WTC11 (cell line): ENCODE data around the gene HIPK2. TPM values are rescaled to one million over a fixed set of nuclear protein-coding genes. Genes with fewer than 3 reads are reported as not detected.

Experiments used
- ATAC-seq: fragments of 200-7000 bp; cut with Tn5 transposase; 2 replicates; pipeline ENCODE4 v1.10.0; 2021; ENCODE audit warnings: mild to moderate bottlenecking, moderate library complexity
- CTCF ChIA-PET: fragments of 300-600 bp; sonication (Branson Sonifier 250); formaldehyde crosslinking; loops from one replicate; lab custom pipeline; 2021; ENCODE audit warnings: antibody characterized with exemption; lab: Charles Lee
- POLR2A ChIA-PET: fragments of 350-600 bp; sonication (Branson Sonifier 250); formaldehyde crosslinking; loops from one replicate; lab custom pipeline; 2021; ENCODE audit warnings: antibody characterized with exemption; lab: Charles Lee
- DNase-seq: peaks from one replicate; pipeline ENCODE4 v3.0.0; 2021; ENCODE audit warnings: low spot score
- H3K27ac Mint-ChIP-seq: 2 replicates; pipeline ENCODE4 v1.8.0; 2021; ENCODE audit warnings: mixed read lengths
- H3K27me3 Mint-ChIP-seq: 2 replicates; pipeline ENCODE4 v1.8.0; 2021; ENCODE audit warnings: low read depth, mild to moderate bottlenecking, moderate library complexity, mixed read lengths
- H3K36me3 Mint-ChIP-seq: 2 replicates; pipeline ENCODE4 v1.8.0; 2021; ENCODE audit warnings: mixed read lengths
- H3K4me1 Mint-ChIP-seq: 2 replicates; pipeline ENCODE4 v1.8.0; 2022; ENCODE audit warnings: mixed read lengths
- H3K4me3 Mint-ChIP-seq: 2 replicates; pipeline ENCODE4 v1.8.0; 2021; ENCODE audit warnings: mild to moderate bottlenecking, moderate library complexity, mixed read lengths
- H3K9me3 Mint-ChIP-seq: 2 replicates; pipeline ENCODE4 v1.8.0; 2021; ENCODE audit warnings: mixed read lengths
- CBFB ChIP-seq: sonication (generic); formaldehyde crosslinking; IDR thresholded peaks from 2 replicates; pipeline ENCODE4 v1.8.1; 2022; ENCODE audit warnings: mild to moderate bottlenecking, low read depth, missing genetic modification reagents
- CREB1 ChIP-seq: sonication (generic); formaldehyde crosslinking; IDR thresholded peaks from 2 replicates; pipeline ENCODE4 v1.8.0; 2023; ENCODE audit warnings: mild to moderate bottlenecking, missing genetic modification reagents
- EMX1 ChIP-seq: fragments of 250-450 bp; sonication (Bioruptor Pico); IDR thresholded peaks from 2 replicates; pipeline ENCODE4 v1.8.0; 2021; ENCODE audit warnings: mild to moderate bottlenecking
- FOXP1 ChIP-seq: sonication (generic); formaldehyde crosslinking; IDR thresholded peaks from 2 replicates; pipeline ENCODE4 v1.8.0; 2022; ENCODE audit warnings: missing genetic modification reagents, mild to moderate bottlenecking, moderate library complexity, borderline replicate concordance
- GABPB1 ChIP-seq: sonication (generic); formaldehyde crosslinking; IDR thresholded peaks from 2 replicates; pipeline ENCODE4 v1.8.1; 2023; ENCODE audit warnings: mild to moderate bottlenecking, missing genetic modification reagents
- GTF2I ChIP-seq: fragments of 250-450 bp; sonication (Bioruptor Pico); conservative IDR thresholded peaks from 2 replicates; pipeline ENCODE4 v1.4.0; 2021; ENCODE audit warnings: mild to moderate bottlenecking
- HMGA2 ChIP-seq: fragments of 250-450 bp; sonication (Bioruptor Pico); IDR thresholded peaks from 2 replicates; pipeline ENCODE4 v1.4.0; 2021; ENCODE audit warnings: mild to moderate bottlenecking, moderate library complexity
- KAT7 ChIP-seq: sonication (generic); formaldehyde crosslinking; IDR thresholded peaks from 2 replicates; pipeline ENCODE4 v1.8.1; 2023; ENCODE audit warnings: missing genetic modification reagents, mild to moderate bottlenecking, borderline replicate concordance
- MXD4 ChIP-seq: fragments of 250-450 bp; sonication (Bioruptor Pico); IDR thresholded peaks from 2 replicates; pipeline ENCODE4 v1.8.0; 2021; ENCODE audit warnings: mild to moderate bottlenecking, moderate library complexity, borderline replicate concordance
- NFATC4 ChIP-seq: fragments of 250-450 bp; sonication (Bioruptor Pico); IDR thresholded peaks from 2 replicates; pipeline ENCODE4 v1.9.0; 2021; ENCODE audit warnings: mild to moderate bottlenecking
- NR2C2 ChIP-seq: sonication (generic); formaldehyde crosslinking; IDR thresholded peaks from 2 replicates; pipeline ENCODE4 v1.8.0; 2022; ENCODE audit warnings: mild to moderate bottlenecking, missing genetic modification reagents
- OVOL2 ChIP-seq: fragments of 250-450 bp; sonication (Bioruptor Pico); IDR thresholded peaks from 2 replicates; pipeline ENCODE4 v1.9.0; 2021; ENCODE audit warnings: mild to moderate bottlenecking, borderline replicate concordance
- PRRX2 ChIP-seq: fragments of 250-450 bp; sonication (Bioruptor Pico); IDR thresholded peaks from 2 replicates; pipeline ENCODE4 v1.8.0; 2021; ENCODE audit warnings: mild to moderate bottlenecking
- TCF7 ChIP-seq: sonication (generic); formaldehyde crosslinking; IDR thresholded peaks from 2 replicates; pipeline ENCODE4 v1.8.0; 2022; ENCODE audit warnings: mild to moderate bottlenecking, low read depth, missing genetic modification reagents, moderate library complexity
- ZNF263 ChIP-seq: sonication (generic); formaldehyde crosslinking; IDR thresholded peaks from 2 replicates; pipeline ENCODE4 v1.8.1; 2022; ENCODE audit warnings: low read depth, mild to moderate bottlenecking, moderate library complexity, missing genetic modification reagents
- total RNA-seq: library from RNA; stranded (reverse); gene quantifications from 3 replicates; pipeline ENCODE4 v1.2.3, GENCODE V29; 2021
- TF ChIP-seq, protein P1 (sequence below): fragments of 250-450 bp; sonication (Bioruptor Pico); IDR thresholded peaks from 2 replicates; pipeline ENCODE4 v1.8.0; 2021; ENCODE audit warnings: mild to moderate bottlenecking
- TF ChIP-seq, protein P2 (sequence below): fragments of 200-600 bp; IDR thresholded peaks from 2 replicates; pipeline ENCODE4 v1.8.0; 2022; ENCODE audit warnings: antibody characterized with exemption
- TF ChIP-seq, protein P3 (sequence below): sonication (generic); formaldehyde crosslinking; conservative IDR thresholded peaks from 2 replicates; pipeline ENCODE4 v1.8.1; 2023; ENCODE audit warnings: mild to moderate bottlenecking, low read depth, missing genetic modification reagents, moderate library complexity
- TF ChIP-seq, protein P4 (sequence below): sonication (generic); formaldehyde crosslinking; IDR thresholded peaks from 2 replicates; pipeline ENCODE4 v1.8.0; 2022; ENCODE audit warnings: mild to moderate bottlenecking, missing genetic modification reagents

The HIPK2 gene
- total RNA-seq, 1 experiment from 2014 or later = 25.3 TPM

DNA sequence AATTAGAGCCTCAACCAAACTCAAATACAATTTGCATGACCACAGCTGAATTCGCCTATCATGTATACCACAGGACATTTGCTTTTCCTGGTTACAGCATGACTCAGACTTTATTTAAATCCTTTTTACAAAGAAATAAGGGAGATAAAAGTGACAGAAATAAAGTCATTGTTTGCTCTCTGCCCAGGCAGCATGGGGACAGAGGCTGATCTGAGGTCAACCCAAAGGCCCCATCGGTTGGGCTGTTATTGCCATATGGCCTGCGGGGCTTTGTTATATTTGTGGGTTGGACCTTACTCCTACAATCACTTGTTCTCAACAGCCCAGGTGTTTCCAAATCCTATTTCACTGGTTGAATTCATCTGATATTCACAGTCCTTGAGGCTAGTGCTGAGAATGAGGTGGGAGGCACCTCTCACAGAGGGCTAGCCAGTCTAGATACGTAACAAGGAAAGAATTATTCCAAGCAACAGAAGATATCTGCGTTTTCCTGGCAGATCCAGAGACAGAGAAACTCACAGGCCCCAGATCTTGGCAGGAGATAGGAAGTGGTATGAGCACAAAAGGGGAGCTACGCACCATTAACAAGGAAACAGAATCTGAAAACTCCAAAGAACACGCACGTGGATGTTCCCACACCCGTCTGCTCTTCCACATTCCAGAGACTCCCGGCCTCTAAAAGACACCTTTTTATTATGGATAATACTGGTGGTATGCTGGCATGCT is 117.3 kb downstream of the HIPK2 start:
- POLR2A ChIA-PET = no interaction called here
- TF ChIP-seq NFATC4 = no peak
- 0 out of 2 replicates have a peak, but pooled peaks have one; percentile 28 for TF ChIP-seq GTF2I
- TF ChIP-seq CBFB (CRISPR knock-in tag) = no peak
- TF ChIP-seq KAT7 (CRISPR knock-in tag) = no peak
- TF ChIP-seq, protein P1, sequence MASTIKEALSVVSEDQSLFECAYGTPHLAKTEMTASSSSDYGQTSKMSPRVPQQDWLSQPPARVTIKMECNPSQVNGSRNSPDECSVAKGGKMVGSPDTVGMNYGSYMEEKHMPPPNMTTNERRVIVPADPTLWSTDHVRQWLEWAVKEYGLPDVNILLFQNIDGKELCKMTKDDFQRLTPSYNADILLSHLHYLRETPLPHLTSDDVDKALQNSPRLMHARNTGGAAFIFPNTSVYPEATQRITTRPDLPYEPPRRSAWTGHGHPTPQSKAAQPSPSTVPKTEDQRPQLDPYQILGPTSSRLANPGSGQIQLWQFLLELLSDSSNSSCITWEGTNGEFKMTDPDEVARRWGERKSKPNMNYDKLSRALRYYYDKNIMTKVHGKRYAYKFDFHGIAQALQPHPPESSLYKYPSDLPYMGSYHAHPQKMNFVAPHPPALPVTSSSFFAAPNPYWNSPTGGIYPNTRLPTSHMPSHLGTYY = no peak
- TF ChIP-seq EMX1 (CRISPR knock-in tag) = no peak
- no peak for TF ChIP-seq ZNF263 (CRISPR knock-in tag)
- H3K9me3 Mint-ChIP-seq = no peaks in the 10 kb centered on the region
- DNase-seq (no peak), ATAC-seq (peak; percentile 31)
- peak overlapping the region; percentile 69 for H3K27ac Mint-ChIP-seq
- CTCF ChIA-PET = interaction anchor here (1.2 to 3.2 kb wide), 4 partner anchors 13 to 342 kb away, joined by 4 to 15 read pairs (median 4); no protein-coding TSS in a partner anchor
- no peaks in the 10 kb centered on the region for H3K36me3 Mint-ChIP-seq
- peaks cover 36% of the 10 kb centered on the region for H3K4me1 Mint-ChIP-seq
- no peak overlapping the region for H3K4me3 Mint-ChIP-seq
- H3K27me3 Mint-ChIP-seq = no peaks in the 10 kb centered on the region

DNA sequence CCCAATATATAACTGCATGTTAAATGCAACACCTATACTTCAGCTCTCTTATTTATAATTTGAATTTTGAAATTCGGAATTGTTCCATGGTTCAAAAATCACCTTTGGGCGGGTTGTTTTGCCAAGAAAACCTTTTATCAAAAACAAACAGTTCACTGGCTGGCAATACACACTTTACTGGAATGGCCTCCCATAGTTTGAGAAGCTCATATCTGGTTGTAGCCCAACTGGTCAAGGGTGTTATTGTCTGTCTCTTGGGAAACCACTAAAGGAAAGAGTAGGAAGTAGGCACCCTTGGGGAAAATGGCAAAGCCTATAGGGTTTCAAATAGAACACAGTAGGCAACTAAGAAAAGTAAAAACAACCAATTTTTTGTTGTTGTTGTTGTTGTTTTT is 117.9 kb downstream of the HIPK2 start:
- DNase-seq (no peak), ATAC-seq (no peak)
- H3K27ac Mint-ChIP-seq = no peak overlapping the region
- H3K9me3 Mint-ChIP-seq = no peaks in the 10 kb centered on the region
- TF ChIP-seq FOXP1 (no peak), GABPB1 (no peak), NR2C2 (no peak), HMGA2 (no peak), TCF7 (CRISPR knock-in tag) (no peak), PRRX2 (CRISPR knock-in tag) (no peak), CREB1 (CRISPR knock-in tag) (no peak), OVOL2 (CRISPR knock-in tag) (no peak), MXD4 (CRISPR knock-in tag) (no peak)
- TF ChIP-seq, protein P2, sequence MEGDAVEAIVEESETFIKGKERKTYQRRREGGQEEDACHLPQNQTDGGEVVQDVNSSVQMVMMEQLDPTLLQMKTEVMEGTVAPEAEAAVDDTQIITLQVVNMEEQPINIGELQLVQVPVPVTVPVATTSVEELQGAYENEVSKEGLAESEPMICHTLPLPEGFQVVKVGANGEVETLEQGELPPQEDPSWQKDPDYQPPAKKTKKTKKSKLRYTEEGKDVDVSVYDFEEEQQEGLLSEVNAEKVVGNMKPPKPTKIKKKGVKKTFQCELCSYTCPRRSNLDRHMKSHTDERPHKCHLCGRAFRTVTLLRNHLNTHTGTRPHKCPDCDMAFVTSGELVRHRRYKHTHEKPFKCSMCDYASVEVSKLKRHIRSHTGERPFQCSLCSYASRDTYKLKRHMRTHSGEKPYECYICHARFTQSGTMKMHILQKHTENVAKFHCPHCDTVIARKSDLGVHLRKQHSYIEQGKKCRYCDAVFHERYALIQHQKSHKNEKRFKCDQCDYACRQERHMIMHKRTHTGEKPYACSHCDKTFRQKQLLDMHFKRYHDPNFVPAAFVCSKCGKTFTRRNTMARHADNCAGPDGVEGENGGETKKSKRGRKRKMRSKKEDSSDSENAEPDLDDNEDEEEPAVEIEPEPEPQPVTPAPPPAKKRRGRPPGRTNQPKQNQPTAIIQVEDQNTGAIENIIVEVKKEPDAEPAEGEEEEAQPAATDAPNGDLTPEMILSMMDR = no peak
- TF ChIP-seq, protein P3, sequence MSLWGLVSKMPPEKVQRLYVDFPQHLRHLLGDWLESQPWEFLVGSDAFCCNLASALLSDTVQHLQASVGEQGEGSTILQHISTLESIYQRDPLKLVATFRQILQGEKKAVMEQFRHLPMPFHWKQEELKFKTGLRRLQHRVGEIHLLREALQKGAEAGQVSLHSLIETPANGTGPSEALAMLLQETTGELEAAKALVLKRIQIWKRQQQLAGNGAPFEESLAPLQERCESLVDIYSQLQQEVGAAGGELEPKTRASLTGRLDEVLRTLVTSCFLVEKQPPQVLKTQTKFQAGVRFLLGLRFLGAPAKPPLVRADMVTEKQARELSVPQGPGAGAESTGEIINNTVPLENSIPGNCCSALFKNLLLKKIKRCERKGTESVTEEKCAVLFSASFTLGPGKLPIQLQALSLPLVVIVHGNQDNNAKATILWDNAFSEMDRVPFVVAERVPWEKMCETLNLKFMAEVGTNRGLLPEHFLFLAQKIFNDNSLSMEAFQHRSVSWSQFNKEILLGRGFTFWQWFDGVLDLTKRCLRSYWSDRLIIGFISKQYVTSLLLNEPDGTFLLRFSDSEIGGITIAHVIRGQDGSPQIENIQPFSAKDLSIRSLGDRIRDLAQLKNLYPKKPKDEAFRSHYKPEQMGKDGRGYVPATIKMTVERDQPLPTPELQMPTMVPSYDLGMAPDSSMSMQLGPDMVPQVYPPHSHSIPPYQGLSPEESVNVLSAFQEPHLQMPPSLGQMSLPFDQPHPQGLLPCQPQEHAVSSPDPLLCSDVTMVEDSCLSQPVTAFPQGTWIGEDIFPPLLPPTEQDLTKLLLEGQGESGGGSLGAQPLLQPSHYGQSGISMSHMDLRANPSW = no peak
- TF ChIP-seq, protein P4, sequence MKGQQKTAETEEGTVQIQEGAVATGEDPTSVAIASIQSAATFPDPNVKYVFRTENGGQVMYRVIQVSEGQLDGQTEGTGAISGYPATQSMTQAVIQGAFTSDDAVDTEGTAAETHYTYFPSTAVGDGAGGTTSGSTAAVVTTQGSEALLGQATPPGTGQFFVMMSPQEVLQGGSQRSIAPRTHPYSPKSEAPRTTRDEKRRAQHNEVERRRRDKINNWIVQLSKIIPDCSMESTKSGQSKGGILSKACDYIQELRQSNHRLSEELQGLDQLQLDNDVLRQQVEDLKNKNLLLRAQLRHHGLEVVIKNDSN (CRISPR knock-in tag) = no peak
- H3K36me3 Mint-ChIP-seq = no peaks in the 10 kb centered on the region
- H3K4me1 Mint-ChIP-seq = peaks cover 36% of the 10 kb centered on the region
- no peaks in the 10 kb centered on the region for H3K27me3 Mint-ChIP-seq
- CTCF ChIA-PET = interaction anchor here (1.0 to 3.2 kb wide), 4 partner anchors 13 to 343 kb away, joined by 3 to 15 read pairs (median 4); no protein-coding TSS in a partner anchor
- POLR2A ChIA-PET = no interaction called here
- no peak overlapping the region for H3K4me3 Mint-ChIP-seq
